Ureter (tissue), 1 donor: ENCODE results near the gene TNS3. TPM values are rescaled to one million over a fixed set of nuclear protein-coding genes. Genes with fewer than 3 reads are reported as not detected.
"Not testable (repeated sequence)": the region's sequence is repeated elsewhere in the genome, so short reads cannot be mapped to it uniquely, and the experiment has no call there.

ENCODE experiments used
- DNase-seq: peaks from one replicate; pipeline ENCODE4 v3.0.0-alpha.2; 2020; ENCODE audit warnings: low spot score
- total RNA-seq: library from RNA; stranded (reverse); gene quantifications from one replicate; pipeline ENCODE4 v1.2.4, GENCODE V29; 2023
- donor health status: DM: yes; HTN: yes; CAD: no.

Gene TNS3
- total RNA-seq, 1 donor from 2014 or later, result 48.7 TPM

DNA sequence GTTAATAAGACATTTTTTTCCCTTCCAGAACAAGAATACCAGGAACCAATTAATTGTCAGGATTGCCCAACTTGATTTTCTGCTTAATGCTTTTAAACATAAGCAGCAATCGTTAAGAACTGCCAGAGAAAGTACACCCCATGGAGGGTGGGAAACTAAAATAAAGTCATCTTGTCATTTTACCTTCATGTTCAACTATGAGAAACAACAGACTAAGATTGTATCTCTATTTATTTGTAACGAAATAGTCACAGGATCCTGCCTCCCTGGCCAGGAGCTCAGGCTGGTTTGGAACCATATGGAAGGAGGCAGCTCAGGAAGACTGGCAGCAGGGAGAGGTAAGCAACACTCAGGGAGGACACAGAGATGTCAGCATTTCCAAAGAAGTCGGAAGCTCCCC, 129.6 kb downstream of the TNS3 start:
- no peak for DNase-seq

DNA sequence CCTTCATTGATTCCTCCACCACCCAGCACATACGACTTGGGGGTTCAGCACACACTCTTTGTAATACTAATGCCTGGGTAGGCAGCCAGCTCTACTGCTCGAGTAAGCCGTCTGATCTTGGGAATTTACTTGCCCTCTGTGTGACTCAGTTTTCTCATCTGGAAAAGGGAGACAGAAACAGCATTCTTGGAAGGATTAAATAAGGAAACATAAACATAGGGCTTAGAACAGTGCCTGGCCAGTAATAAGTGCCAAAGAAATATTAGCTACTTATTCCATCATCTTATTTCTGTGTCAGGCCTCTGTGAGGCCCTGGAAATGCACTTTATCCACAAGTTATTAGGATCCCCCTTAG, 130.1 kb downstream of the TNS3 start:
- no peak for DNase-seq

DNA sequence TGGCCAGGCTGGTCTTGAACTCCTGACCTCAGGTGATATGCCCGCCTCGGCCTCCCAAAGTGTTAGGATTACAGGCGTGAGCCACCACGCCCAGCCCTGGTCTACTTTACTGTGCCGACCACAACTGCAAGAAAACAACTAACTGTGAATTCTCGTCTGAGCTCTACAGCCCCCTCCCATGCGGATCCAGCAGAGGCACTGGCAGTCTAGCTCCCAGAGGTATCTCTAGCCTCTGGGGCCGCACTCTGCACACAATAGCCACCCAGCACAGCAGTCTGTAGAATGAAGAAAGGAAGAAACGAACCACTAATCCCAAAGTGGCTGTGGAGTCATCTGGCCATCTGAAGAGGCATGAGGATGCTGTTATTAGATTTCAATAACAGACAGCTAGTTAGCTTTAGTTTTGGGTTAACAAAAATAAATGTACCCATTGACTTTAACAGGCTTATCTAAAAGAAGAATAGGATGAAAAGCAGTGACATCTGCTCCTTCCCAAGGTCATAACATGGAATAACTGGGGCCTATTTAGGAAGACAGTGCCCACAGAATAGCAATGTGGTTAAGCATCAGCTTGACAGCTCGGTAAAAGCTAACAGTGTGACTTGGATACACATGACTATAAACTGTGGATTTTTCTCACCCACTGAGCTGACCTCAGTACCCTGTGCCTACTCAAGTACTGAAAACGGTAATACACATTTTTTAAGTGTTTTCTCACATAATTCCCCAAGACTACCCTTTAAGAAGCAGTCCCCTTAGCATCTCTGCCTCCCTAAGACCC, 131.9 kb downstream of the TNS3 start:
- DNase-seq, result no peak

DNA sequence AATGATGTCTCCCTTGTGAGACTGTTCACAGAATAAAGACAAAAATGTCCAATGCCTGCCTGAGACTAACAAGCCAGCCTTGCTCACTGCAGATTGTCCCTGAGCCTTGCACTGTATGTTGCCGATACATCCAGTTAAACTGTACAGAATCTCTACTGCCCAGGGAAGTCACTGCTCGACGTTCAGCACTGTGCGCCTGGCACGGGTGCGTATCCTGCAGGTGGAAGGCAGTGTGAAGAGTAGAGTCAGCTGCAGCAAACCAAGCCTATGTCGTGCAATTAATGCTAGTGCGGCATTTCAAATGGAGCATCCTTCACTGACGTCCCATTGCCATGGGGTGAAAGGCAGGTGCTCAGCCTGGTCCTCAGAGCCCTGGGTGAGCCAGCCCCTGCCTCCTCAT, 132.9 kb downstream of the TNS3 start:
- no peak for DNase-seq

DNA sequence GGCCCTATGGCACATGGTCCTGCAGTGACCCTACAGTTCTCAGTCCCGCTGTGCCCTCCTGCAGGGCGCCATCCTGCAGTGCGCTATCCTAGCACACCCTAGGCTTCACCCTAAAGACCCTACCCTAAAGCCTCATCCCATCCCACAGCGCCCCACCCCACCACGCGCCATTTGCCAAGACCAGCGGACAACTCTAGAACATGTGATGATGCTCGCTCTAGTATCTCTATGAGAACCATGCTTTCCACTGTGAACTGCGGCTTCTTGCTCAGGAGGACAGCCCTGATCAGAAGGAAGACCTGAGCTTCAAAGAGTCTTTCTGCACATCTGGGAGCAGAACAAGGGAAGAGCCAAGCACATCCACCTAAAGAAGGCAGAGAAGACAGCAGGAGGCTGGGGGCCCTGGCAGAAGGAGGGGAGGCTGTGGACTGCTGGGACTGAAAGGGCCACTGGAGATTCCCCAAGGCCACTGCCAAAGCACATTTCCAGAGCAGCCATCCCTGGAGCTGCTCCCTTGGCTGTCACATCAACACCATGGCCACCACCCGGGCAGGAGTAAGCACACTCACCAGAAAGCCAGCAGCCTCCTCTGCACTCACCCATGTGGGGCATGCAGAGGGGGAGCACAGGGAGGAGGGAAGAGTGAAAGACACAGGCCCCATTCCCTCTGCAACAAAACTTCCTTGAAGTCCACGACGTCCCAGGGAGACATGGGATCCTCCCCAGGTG, 134.1 kb downstream of the TNS3 start:
- no peak for DNase-seq

DNA sequence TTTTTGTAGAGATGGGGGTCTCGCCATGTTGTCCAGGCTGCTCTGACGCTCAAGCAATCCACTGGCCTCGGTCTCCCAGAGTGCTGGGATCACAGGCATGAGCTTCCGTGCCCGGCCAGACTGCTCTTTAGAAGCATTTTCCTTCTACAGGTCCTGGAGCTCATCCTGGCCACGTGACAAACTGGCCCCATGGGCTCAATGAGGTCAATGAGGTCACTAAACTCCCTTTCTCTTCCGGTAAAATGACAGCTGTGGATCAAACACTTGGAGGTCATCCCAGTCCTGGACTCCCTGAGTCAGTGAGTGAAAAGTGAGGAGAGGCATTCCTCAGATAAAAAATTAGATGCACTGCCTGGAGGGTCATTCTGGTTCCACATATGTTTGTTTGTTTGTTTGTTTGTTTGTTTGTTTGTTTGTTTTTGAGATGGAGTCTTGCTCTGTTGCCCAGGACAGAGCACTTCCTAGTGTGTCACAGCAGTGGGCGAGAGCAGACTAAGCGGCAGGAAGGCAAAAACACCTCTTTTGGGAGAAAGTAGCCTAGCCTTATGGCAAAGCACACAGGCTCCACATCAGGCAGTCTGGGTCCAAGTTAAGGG, 134.9 kb downstream of the TNS3 start:
- DNase-seq, result no peak

DNA sequence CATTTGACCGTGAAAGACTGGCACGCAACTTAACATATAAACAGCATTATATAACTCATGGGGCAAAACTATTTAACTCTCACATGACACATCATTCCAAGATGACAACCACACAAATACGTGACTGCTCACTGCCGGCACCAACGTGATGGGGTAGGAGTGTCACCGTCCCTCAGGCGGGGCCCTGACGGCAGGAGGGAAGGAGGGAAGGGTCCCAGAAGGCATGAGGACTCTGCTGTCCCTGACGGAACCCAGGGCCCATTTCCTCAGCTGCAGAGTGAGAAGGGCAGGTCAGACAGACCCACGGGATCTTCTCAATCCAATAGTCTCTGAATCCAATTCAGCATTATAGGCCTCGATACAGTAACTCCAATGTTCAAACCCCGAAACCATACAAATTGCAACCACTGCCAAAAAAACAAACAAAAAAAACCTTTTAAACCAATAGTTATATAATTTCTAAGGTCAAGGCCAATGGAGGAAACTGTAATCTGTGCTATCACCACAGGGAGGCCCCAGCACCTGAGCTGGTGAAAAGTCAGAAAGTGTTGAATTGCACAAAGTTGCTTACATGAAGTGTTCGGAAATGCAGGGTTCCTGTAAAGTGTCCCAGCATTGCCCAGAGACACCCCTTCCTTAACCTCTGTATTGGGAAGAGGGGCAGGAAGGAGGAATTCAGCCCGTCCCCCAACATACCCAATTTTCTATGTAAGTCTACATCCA, 137.4 kb downstream of the TNS3 start:
- no peak for DNase-seq

DNA sequence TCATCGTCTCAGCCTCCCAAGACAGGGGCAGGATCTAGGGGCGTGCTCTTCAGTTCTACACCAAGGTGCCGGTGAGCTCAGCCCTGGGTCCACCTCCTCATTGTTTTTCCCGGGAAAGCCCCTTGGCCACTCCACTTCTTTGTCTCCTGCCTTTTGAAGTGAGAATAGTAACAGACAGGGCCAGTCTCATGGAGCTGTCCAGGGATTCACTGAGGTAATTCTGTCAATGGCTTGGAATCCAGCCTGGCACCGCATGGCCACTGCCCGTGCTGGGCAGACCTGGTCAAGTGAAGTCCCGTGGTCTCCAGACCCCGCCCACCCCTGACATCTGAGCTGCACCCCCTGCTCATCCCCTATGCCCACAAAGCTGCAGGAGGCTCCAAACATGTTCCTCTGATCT, 138.9 kb downstream of the TNS3 start:
- no peak for DNase-seq

DNA sequence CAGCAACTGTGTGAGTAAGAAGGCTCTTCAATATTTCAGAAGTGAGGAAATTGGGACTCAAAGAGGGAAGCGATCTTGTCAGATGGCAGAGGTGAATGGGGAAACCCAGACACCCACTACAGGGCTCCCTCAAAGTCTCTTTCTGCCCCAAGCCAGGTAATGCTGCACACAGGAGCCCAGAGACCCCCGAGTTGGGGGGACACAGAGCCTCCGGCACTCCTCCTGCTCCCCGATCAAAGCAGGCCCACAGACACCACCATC, 139.4 kb downstream of the TNS3 start:
- no peak for DNase-seq

DNA sequence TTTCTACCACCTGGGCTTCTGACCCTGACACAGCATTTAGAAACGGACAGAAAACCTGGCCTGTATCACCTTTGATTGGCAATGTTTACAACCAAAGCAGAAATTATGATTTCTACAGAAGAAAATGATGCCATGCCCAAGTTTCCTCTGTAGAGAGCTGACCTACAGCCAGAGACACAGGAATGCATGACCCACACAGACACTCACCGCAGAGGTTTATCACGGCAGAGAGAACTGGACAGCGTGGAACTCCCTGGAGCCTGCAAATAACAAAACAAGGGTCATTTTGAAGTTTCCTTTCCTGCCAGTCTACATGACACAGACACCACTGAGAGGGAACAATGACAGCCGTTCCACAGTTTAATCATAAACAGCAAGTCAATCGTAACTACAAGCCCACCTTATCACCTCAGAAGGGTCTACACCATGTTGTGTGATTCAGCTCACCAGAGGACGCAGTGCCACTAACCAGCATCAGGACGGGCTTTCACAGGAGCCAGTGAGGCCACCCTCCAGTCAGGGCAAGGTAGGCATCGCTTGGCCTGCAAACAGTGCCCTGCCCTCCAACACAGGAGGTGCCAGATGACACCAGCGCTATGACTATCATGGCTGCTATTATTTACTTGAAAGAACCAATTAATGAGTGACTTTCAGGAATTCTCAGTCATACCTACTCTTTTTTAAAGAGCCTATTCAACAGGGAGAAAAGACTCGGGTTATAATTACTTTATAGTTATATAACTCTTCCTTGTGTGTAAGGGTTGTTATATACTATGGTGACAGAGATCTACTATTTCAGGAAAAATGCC, 139.9 kb downstream of the TNS3 start:
- DNase-seq, result no peak

DNA sequence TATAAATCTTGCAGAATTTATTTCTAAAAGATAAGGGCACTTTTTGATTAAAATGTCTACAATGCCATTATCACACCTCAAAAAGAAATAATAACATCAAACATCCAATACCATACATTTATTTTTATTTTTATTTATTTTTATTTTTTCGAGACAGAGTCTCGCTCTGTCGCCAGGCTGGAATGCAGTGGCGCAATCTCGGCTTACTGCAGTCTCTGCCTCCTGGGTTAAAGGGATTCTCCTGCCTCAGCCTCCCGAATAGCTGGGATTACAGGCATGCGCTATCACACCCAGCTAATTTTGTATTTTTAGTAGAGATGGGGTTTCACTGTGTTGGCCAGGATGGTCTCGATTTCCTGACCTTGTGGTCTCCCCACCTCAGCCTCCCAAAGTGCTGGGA, 140.9 kb downstream of the TNS3 start:
- not testable (repeated sequence) for DNase-seq

DNA sequence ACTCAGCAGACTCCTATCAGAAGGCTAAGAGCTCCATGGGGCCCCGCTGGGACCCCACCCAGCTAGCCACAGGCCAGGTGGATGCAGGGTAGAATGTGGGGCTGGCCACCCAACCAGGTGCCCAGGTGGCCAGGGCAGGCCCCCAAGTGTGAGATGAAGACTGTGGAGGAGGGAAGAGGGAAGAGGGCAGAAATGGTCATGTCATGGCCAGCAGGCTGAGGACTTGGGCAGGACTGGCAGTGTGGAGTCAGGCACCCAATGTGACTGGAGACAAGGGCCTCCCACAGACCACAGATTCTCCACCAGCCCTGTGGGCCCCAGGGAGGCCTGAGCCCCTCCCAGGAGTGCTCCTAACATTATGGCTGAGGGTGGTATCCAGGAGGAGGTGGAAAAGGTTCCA, 141.6 kb downstream of the TNS3 start:
- DNase-seq, result no peak

DNA sequence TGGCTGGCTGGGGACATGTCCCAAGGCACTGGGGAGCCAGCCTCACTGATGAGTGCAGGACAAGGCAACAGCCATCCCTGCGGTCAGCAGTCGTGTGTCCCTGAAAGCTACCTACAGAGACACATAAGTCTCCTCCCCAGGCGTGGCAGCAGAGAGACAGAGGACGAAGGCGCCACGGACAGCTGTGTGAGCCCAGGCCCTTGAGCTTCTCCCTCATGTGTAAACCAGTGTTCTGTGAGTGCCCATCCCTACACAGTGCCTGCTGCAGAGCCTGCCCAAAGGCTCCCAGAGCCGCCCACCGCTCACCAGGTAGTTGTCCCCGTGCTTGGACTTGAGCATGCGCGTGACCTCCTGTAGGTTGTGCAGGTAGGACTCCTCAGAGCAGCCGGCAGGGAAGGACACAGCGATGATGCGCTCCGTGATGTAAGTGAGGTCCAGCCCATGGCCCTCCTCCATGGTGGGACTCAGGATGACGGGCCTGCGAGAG, 142.7 kb downstream of the TNS3 start:
- DNase-seq, result no peak

DNA sequence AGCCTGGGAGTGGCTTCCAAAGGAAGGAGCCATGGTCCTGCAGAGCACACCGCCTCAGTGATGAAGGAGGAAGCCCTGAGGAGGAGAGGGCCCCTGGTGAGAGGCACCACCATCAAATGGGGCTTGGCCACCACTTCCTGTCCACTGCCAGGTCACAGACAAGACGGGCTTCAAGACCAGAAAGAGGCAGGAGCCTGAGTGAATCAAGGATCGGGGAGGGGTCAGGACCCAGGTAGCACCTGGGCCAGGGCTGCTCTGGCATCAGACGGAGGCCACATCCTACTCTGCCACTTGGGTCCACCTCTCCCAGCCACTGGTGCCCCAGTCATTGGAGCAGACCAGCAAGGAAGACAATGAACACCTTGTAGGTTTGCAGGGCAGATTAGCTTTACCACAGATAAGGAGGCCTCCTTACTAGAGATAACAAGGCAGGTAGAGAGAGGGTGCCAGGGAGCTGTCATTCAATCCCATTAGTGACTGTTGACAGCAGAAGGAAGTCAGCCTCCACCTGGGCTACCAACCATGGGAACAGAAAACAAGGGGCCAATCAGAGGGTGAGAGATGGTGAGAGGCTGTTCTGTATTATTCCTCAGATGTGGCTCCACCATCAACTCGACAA, 143.4 kb downstream of the TNS3 start:
- no peak for DNase-seq

DNA sequence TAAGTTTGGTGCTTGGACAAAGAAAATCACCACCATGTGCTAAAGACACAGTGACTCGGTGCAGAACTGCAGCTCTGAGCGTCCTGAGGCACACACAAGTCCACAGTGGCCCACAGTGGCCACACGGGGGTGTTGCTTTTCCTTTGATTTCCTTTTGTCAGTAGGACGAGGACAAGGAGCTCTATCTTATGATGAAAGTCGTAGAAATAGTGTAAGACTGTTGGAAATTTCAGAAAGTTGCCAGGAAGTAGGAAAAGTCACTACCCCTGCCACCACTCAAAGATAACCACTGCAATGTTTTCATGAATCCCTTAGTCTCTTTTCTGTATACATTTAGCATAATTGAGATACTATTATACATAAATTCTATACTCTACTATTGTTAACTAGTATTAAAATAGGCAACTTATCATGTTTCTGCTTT, 146.0 kb downstream of the TNS3 start:
- peak; percentile 67 for DNase-seq

DNA sequence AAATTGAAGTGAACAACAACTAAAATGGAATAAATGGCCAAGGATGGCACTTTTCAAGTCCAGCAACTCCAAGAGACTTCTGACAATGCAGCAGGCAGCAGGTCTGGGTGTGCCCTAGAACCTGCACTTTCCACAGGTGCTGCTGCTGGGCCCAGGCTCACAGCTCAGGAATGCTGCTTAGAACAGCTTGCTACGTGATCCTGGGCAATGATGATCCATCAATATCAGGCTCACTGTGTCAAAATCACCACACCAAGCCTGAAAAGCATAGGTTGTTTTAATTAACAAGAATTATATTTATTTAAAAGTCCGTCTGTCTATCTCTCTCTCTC, 148.4 kb downstream of the TNS3 start:
- DNase-seq, result no peak

DNA sequence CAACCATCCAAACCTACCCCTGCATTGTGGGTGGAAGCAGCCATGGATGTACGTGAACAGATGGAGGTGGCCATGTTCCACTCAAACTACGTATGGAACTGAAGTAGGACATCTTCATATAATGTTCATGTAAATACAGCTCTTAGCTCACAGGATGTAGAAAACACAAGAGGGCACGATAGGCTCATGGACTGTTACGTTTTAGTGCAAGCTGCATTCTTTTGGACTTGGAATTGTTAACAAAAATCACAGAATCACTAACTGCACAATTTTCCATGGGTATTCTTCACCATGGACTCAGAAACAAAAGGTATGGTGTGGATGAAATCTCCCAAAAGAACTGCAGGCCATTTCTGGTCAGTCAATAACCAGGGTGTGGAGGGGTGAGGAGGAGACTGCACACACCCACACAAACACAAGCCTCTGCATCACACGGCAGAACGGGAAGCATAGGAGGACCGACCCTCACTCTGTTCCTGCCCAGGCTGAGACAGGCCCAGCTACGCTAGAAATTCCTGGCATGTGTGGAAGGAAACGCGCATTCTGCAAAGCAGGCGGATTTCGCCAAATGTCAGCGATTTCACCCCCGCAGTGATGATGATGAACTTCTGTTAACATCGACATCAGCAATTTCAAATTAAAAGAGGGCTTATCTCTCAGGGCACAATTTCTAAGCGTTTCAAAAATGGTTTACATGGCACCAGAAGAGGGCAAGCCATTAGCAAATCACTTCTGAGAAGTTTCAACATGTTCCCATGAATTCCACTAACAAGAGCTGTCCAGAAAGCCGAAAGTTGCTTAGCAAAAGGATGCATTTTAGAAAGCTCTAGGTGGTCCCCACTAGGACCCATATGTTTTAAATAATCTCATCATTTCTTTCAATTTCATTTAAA, 149.0 kb downstream of the TNS3 start:
- no peak for DNase-seq

DNA sequence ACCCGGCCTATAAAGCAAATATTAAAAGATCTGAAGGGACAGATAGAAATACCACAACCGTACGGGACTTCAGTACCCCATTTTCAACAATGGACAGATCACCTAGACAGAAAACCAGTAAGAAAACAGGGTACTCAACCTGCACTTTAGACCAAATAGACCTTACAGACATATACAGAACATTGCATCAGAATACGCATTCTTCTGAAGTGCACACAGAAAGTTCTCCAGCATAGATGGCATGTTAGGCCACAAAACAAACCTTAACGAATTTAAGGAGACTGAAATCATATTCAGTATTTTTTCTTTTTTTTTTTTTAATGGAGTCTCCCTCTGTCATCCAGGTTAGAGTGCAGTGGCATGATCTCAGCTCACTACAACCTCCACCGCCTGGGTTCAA, 151.5 kb downstream of the TNS3 start:
- no peak for DNase-seq

DNA sequence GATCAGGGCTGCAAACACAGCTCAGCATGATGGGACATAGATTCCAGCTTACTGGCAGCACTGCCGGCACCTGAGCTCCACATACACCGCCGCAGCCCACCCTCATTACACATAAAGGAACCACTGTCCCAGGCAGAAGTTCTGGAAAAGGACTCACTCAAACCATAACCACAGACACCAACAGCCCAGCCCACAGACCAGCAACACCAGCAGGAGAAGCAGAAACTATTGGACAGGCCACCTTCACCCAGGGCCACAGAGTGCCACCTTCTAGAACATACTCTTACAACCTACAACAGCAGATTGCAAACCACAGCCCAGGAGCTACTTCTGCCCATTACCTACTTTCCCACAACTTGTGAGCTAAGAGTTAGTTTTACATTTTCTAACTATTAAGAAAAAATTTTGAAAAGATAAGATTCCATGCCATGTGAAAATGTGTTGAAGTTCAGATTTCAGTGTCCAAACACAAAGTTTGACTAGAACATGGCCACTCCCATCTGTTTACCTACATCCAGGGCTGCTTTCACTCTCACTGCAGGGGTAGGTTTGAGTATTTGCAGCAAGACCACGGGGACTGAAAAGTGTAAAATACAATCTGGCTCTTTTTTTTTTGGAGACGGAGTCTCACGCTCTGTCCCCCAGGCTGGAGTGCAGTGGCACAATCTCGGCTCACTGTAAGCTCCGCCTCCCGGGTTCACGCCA, 153.0 kb downstream of the TNS3 start:
- DNase-seq, result no peak
